Neural cell (in vitro differentiated cells): Measurements from ENCODE around the gene SORCS1. TPM values are rescaled to one million over a fixed set of nuclear protein-coding genes. Genes with fewer than 3 reads are reported as not detected.

ENCODE experiments used
- H2AFZ ChIP-seq: fragments of 200-600, 300-800 bp; sonication (generic), shearing (Covaris generic); 2 replicates; pipeline ENCODE4 v1.6.0; 2014; ENCODE audit warnings: low read depth, mild to moderate bottlenecking, antibody characterized with exemption, low read length, moderate library complexity
- H3F3A ChIP-seq: fragments of 200-600 bp; shearing (Covaris generic); 2 replicates; pipeline ENCODE4 v1.6.1; 2016; ENCODE audit warnings: mild to moderate bottlenecking, moderate library complexity, mixed read lengths, antibody characterized with exemption, low read length; ENCODE audit not compliant: insufficient read depth, poor library complexity, severe bottlenecking
- H3K27ac ChIP-seq: fragments of 200-600, 300-800 bp; sonication (generic), shearing (Covaris generic); 2 replicates; pipeline ENCODE4 v1.5.1; 2014; ENCODE audit warnings: mild to moderate bottlenecking, low read length, moderate library complexity
- H3K27me3 ChIP-seq: fragments of 300-800, 200-600 bp; sonication (generic), shearing (Covaris generic); 2 replicates; pipeline ENCODE4 v1.6.0; 2014; ENCODE audit warnings: mild to moderate bottlenecking, low read depth, low read length, moderate library complexity; ENCODE audit not compliant: insufficient read depth
- H3K36me3 ChIP-seq: fragments of 300-800, 200-600 bp; sonication (generic), shearing (Covaris generic); 2 replicates; pipeline ENCODE4 v1.5.1; 2014; ENCODE audit warnings: mild to moderate bottlenecking, antibody characterized with exemption, low read length, moderate library complexity; ENCODE audit not compliant: insufficient read depth
- H3K4me2 ChIP-seq: fragments of 300-800, 200-600 bp; sonication (generic), shearing (Covaris generic); 2 replicates; pipeline ENCODE4 v1.6.0; 2014; ENCODE audit warnings: mild to moderate bottlenecking, low read length
- H3K4me3 ChIP-seq: fragments of 300-800, 200-600 bp; sonication (generic), shearing (Covaris generic); 2 replicates; pipeline ENCODE4 v1.5.1; 2014; ENCODE audit warnings: mild to moderate bottlenecking, low read length, moderate library complexity
- H3K79me2 ChIP-seq: fragments of 200-600 bp; shearing (Covaris generic); replicated peaks from 2 replicates; pipeline ENCODE4 v1.6.0; 2014; ENCODE audit warnings: mild to moderate bottlenecking, low read length, moderate library complexity; ENCODE audit not compliant: insufficient read depth
- H3K9ac ChIP-seq: fragments of 300-800, 200-600 bp; sonication (generic), shearing (Covaris generic); 2 replicates; pipeline ENCODE4 v1.6.1; 2016; ENCODE audit warnings: mild to moderate bottlenecking, low read length, mixed read lengths
- H3K9me2 ChIP-seq: fragments of 200-600 bp; shearing (Covaris generic); 2 replicates; pipeline ENCODE4 v1.6.1; 2016; ENCODE audit warnings: mild to moderate bottlenecking, low read length, mixed read lengths; ENCODE audit not compliant: insufficient read depth
- H3K9me3 ChIP-seq: fragments of 200-600, 300-800 bp; sonication (generic), shearing (Covaris generic); 2 replicates; pipeline ENCODE4 v1.6.1; 2016; ENCODE audit warnings: mild to moderate bottlenecking, mixed run types, low read length, moderate library complexity, mixed read lengths
- H4K20me1 ChIP-seq: fragments of 200-600 bp; shearing (Covaris generic); 2 replicates; pipeline ENCODE4 v1.6.1; 2016; ENCODE audit warnings: mild to moderate bottlenecking, mixed run types; ENCODE audit not compliant: insufficient read depth
- CTCF ChIP-seq: fragments of 450-650 bp; IDR thresholded peaks from 2 replicates; pipeline ENCODE4 v1.5.1; 2014; ENCODE audit warnings: antibody characterized with exemption, mild to moderate bottlenecking, moderate library complexity; ENCODE audit not compliant: poor library complexity, severe bottlenecking
- EP300 ChIP-seq: fragments of 450-650 bp; conservative IDR thresholded peaks from 2 replicates; pipeline ENCODE4 v1.6.1; 2014; ENCODE audit warnings: antibody characterized with exemption, mild to moderate bottlenecking, moderate library complexity; ENCODE audit not compliant: poor library complexity, severe bottlenecking
- EZH2 ChIP-seq: fragments of 200-600, 300-800 bp; shearing (Covaris generic), sonication (generic); IDR thresholded peaks from 2 replicates; pipeline ENCODE4 v1.6.1; 2014; ENCODE audit warnings: antibody characterized with exemption, low read length, borderline replicate concordance, mild to moderate bottlenecking; ENCODE audit not compliant: insufficient read depth, poor library complexity, severe bottlenecking
- MXI1 ChIP-seq: fragments of 450-650 bp; conservative IDR thresholded peaks from 2 replicates; pipeline ENCODE4 v1.6.1; 2014; ENCODE audit warnings: antibody characterized with exemption, mild to moderate bottlenecking; ENCODE audit not compliant: poor library complexity, severe bottlenecking
- POLR2AphosphoS5 ChIP-seq: IDR thresholded peaks from 2 replicates; pipeline ENCODE4 v1.6.1; 2012
- RAD21 ChIP-seq: fragments of 450-650 bp; conservative IDR thresholded peaks from 2 replicates; pipeline ENCODE4 v1.6.1; 2014; ENCODE audit warnings: antibody characterized with exemption, mild to moderate bottlenecking, moderate library complexity
- REST ChIP-seq: IDR thresholded peaks from 2 replicates; pipeline ENCODE4 v1.6.1; 2012; ENCODE audit warnings: borderline replicate concordance
- SMC3 ChIP-seq: fragments of 450-650 bp; conservative IDR thresholded peaks from 2 replicates; pipeline ENCODE4 v1.6.1; 2014; ENCODE audit warnings: antibody characterized with exemption, mild to moderate bottlenecking, moderate library complexity; ENCODE audit not compliant: poor library complexity
- TAF1 ChIP-seq: IDR thresholded peaks from 2 replicates; pipeline ENCODE4 v1.6.1; 2012; ENCODE audit warnings: low read depth
- polyA plus RNA-seq: library from polyadenylated mRNA; depleted of rRNA; stranded (reverse); fragments of >200 nt; gene quantifications from 2 replicates; pipeline ENCODE4 v1.2.3, GENCODE V29; 2014

The SORCS1 gene
- polyA plus RNA-seq, 1 donor from 2014 or later, result 27.0 TPM

- H3K4me2 ChIP-seq, result no peak overlapping the region
- H3K9ac ChIP-seq, result no peak overlapping the region
- no peaks in the 10 kb centered on the region for H3K9me2 ChIP-seq
- H4K20me1 ChIP-seq, result no peaks in the 10 kb centered on the region
- no peaks in the 10 kb centered on the region for H3K27me3 ChIP-seq
- no peak overlapping the region for H2AFZ ChIP-seq
- no peaks in the 10 kb centered on the region for H3K9me3 ChIP-seq
- no peak overlapping the region for H3K27ac ChIP-seq
- H3K4me3 ChIP-seq, result no peak overlapping the region
- H3F3A ChIP-seq, result no peaks in the 10 kb centered on the region
- H3K36me3 ChIP-seq, result no peaks in the 10 kb centered on the region
- no peak for TF ChIP-seq EP300
- no peak for TF ChIP-seq MXI1
- TF ChIP-seq SMC3, result no peak
- TF ChIP-seq POLR2AphosphoS5, result no peak
- no peak for TF ChIP-seq REST
- H3K79me2 ChIP-seq, result no peaks in the 10 kb centered on the region
Measured at GRCh38 chr10:106577266-106577665, 587.2 kb downstream of the SORCS1 start.

- H2AFZ ChIP-seq, result no peak overlapping the region
- H3K36me3 ChIP-seq, result no peaks in the 10 kb centered on the region
- H3F3A ChIP-seq, result no peaks in the 10 kb centered on the region
- H3K4me3 ChIP-seq, result no peak overlapping the region
- H3K79me2 ChIP-seq, result no peaks in the 10 kb centered on the region
- no peaks in the 10 kb centered on the region for H4K20me1 ChIP-seq
- H3K27ac ChIP-seq, result no peak overlapping the region
- no peak overlapping the region for H3K4me2 ChIP-seq
- TF ChIP-seq EP300, result no peak
- H3K9me3 ChIP-seq, result no peaks in the 10 kb centered on the region
- no peaks in the 10 kb centered on the region for H3K27me3 ChIP-seq
- H3K9ac ChIP-seq, result no peak overlapping the region
- no peaks in the 10 kb centered on the region for H3K9me2 ChIP-seq
Measured at GRCh38 chr10:106576534-106576933, 588.0 kb downstream of the SORCS1 start.

- H3K9me2 ChIP-seq, result no peaks in the 10 kb centered on the region
- no peaks in the 10 kb centered on the region for H3K36me3 ChIP-seq
- H4K20me1 ChIP-seq, result no peaks in the 10 kb centered on the region
- no peaks in the 10 kb centered on the region for H3K79me2 ChIP-seq
- H3K9me3 ChIP-seq, result no peaks in the 10 kb centered on the region
- no peaks in the 10 kb centered on the region for H3F3A ChIP-seq
- no peak overlapping the region for H2AFZ ChIP-seq
- no peak overlapping the region for H3K27ac ChIP-seq
- TF ChIP-seq POLR2AphosphoS5, result no peak
- no peak for TF ChIP-seq EP300
- no peak for TF ChIP-seq MXI1
- no peak for TF ChIP-seq EZH2
- TF ChIP-seq RAD21, result no peak
- no peak for TF ChIP-seq CTCF
- no peak for TF ChIP-seq TAF1
- TF ChIP-seq SMC3, result no peak
- no peak for TF ChIP-seq REST
- H3K27me3 ChIP-seq, result no peaks in the 10 kb centered on the region
- no peak overlapping the region for H3K9ac ChIP-seq
- H3K4me3 ChIP-seq, result no peak overlapping the region
- H3K4me2 ChIP-seq, result no peak overlapping the region
Measured at GRCh38 chr10:106573106-106573505, 591.4 kb downstream of the SORCS1 start.
